ENCODE measurements around the gene TRIM40.
"Not testable (repeated sequence)": the region's sequence is repeated elsewhere in the genome, so short reads cannot be mapped to it uniquely, and the experiment has no call there.

TRIM40 gene

DNA sequence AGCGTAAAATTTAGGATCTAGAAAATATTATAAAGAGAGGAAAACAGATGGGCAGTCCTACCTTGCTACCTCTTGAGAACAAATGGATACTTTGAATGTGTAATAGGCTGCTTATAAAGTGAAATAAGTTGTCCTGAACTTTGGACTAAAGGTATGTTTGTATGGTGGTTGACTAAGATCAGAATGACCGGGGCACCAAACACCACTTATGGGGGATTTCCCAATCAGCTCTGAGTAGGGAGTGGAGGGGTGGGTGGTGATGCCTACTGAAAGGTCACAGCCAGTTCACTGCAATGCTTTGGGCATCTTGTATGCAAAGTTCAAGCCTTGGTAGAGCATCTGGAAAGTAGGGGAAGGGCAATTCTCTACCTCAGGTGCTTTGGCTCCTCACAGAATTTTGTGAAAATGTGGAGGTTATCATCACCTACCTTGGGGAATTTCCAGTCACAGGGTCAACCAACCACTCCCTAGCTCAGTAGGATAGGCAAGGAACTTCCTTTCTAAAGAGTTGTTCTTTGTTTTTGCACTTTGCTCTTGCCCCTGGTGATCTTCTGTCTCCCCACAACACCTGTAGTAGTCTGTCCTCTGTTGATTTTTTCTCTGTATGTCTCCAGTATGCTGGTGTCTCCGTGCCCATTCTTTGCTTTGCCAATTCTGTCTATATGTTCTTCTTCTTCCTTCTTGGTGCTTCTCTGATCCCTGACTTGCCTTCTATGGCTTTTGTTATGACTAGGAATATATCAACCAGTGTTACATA is 22.8 kb upstream of the TRIM40 start, which contains the start of gene TRIM31:
Gene TRIM31 (minus strand): TSS at position 88 of the 757 bp plus-strand sequence. CDS start 285 bp downstream, outside the sequence.
- in situ Hi-C loops (cut with MboI; ENCODE audit: low sequenced_read_pairs), result no loop called here

- in situ Hi-C loops (cut with MboI; ENCODE audit: low sequenced_read_pairs), result no loop called here
Measured at GRCh38 chr6:30113841-30114240, 22.1 kb upstream of the TRIM40 start.

GRCh38 chr6:30116724-30117123 is 19.2 kb upstream of the TRIM40 start:
- in situ Hi-C loops (cut with MboI; ENCODE audit: low sequenced_read_pairs), result no loop called here

DNA sequence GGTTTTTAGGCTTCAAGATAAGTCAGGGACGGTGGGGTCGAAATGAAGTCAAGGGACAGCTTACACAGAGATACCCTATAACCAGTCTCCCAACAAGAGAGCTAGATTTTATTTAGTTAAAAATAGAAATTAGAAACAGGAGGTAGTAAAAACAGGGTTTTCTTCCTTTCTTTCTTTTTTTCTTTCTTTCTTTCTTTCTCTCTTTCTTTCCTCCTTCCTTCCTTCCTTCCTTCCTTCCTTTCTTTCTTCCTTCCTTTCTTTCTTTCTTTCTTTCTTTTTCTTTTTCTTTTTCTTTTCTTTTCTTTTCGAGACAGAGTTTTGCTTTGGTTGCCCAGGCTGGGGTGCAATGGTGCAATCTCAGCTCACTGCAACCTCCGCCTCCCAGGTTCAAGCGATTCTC is 17.2 kb upstream of the TRIM40 start:
- in situ Hi-C loops (cut with MboI; ENCODE audit: low sequenced_read_pairs), result not testable (repeated sequence)

DNA sequence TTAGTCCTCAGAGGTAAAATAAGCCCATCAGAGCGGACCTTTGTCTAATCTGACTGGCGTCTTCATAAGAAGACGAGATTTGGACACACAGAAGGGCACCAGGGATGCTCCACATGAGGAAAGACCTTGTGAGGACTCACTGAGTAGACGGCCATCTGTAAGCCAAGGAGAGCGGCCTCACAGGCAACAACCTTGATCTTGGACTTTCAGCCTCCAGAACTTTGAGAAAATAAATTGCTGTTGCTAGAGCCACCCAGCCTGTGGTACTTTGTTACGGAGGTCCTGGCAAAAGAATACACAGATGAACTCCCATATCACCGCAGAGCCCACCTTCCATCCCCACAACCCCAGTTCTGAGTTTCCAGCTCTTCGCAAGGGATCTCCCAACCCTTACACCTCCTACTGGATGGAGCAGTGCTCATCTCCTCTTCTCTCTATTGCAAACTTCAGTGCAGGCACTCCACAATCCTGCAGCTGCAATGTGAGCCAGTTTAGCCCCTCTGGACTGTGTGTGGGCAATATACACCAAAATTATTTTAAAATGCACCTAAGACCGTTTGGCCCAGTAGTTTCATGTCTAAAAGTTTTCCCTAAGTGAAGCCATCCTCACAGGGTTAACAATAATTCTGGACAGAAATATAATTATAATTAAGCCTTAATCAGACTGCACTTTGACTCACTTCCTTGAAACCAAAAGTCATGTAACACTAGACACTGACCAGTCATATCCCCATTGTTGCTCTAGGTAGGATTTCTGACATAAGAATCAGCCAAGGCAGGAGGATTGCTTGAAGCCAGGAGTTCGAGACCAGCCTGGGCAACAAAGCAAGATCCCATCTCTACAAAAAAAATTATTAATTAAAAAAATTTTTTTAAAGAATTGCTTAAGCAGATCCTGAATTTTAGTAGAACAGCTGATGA is 14.2 kb upstream of the TRIM40 start:
- in situ Hi-C loops (cut with MboI; ENCODE audit: low sequenced_read_pairs), result no loop called here

DNA sequence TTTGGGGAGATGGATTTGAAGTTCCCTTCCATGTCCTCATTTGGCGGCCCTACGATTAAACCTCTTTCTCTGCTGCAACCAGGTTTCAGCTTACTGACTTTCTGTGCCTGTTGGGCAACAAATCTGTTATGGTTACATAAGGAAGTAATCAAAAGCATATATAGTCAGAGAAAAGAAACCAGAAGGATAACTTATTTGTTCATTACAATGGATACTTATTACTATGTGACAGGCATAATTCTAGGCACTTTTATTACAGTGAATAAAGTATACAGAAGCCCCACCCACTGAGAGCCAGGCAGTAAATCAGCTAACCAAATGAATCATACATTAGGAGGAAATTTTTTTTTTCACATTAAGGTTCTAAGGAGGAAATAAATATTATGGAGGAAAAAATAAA is 13.4 kb upstream of the TRIM40 start:
- in situ Hi-C loops (cut with MboI; ENCODE audit: low sequenced_read_pairs), result no loop called here

DNA sequence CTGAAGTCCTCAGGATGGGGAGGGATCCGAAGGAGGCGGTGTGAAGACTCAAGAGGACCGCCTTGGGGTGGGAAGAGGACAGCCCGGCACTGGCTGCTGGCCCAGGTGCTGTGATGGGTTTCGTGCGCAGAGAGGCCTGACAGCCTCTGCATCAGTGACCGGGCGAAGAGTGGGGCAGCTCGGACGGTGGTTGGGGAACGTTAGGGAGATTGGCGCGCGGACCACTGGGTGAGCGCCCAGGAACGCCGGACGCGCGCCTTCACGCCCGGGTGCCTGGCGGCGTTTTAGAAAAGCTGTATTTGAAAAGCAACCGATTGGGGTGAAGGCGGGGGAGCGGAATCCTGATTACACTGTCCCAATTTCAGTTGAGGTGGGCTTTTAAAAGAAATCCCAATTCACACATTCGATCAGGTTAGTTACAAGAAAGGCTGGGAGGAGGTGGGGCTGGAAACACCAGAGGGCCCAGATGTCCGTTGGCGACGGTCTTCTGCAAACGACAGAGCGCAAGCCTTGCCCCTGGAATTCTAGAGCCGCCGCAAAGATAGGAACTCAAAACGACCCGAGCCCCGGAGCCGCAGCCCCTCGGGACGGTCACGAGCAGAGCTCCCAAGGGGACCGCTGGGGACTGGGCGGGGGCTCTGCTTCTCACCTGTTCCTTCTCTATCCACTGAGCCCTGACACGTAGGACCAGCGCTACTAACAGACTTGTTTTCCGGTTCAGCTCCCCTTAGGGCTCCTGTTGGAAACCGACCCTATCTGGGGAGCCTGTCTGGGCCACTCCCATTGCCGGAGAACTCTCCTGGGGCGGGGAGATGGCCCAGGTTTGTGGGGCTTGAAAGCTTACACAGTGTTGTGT is 8.5 kb upstream of the TRIM40 start:
- in situ Hi-C loops (cut with MboI; ENCODE audit: low sequenced_read_pairs), result no loop called here

DNA sequence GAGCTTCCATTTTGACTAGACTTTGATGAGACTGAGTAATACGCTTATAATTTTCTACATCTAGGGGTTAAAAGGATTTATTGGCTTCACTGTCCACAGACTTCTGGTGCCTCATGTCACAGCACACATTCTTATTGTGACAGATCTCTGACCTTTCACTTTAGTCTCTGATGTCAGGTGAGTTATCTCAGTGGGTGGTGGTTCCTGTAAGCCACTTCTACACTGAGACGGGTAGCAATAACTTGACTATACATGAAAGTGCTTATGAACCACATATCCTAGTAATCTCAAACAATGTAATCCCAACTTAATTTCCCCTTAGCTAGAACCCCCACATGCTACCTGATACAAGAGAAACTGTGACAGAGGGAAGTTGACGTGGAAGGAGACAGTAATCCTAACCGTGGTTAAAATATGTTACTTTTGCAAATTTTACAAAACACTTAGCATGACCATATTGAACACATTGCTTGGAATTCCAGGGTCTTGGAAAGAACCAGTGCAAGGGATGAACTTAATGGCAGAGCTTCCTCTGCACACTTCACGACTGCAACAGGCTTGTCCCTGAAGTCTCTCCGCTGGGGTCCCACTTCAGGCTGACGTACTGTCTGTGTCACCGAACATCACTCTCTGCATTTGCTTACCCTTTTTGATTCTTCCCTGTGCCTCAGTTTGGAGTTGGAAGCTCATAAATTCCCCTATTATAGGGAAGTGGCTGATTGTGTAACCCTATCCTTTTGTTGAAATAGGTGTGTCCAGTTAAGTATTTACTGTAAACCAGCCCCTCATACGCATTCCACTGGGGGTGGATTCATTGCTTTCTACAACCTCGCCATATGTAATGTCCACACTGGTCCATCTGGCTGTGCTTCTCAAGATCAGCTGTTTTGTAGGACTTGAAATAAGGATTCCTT is 6.4 kb upstream of the TRIM40 start:
- in situ Hi-C loops (cut with MboI; ENCODE audit: low sequenced_read_pairs), result no loop called here

- in situ Hi-C loops (cut with MboI; ENCODE audit: low sequenced_read_pairs), result no loop called here
Measured at GRCh38 chr6:30130179-30130679, 5.7 kb upstream of the TRIM40 start.

DNA sequence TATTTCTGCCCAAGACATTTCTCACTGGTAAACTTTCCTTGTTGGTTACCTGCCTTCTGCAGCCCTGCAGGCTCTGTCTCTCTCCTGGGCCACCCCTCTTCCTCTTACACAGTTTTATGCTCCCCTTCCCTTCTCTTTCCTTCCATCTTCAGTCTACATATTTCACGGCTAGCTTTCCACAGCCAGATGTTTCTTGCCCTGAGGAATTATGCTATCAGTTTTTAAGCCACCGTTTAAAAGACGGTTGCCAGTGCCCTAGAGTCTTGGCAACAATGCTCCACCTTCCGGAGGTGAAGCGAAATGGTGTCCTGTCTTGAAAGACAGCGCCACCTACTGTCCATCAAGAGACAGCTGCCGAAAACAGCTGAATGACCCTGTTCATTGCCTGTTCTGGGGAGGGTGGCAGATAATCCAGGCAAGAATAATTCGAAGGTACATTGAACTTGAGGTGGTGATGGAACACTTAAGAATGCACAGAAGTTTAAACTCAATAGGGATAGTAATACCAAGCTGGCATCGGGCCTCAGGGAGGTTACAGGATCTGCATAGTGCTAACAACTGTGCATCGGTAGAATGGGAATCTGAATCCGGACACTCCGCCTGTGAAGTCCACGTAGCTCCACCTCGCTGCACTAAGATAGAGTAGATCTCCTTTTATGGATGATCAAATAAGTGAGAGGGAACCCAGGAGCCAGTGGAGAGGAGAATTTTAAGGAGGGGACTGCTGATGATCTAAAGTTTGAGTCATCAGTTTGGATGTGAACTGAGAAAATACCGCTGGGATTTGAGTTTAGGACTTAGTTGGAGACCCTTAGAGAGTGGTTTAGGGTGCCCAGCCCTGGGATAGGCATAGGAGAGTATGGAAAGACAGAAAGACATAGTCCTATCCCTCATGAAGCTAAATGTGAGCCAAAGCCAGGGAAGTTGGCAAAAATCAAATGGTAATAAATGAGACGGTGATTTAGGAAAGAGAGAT is 4.8 kb upstream of the TRIM40 start:
- in situ Hi-C loops (cut with MboI; ENCODE audit: low sequenced_read_pairs), result no loop called here

GRCh38 chr6:30131947-30132497 is 3.9 kb upstream of the TRIM40 start:
- in situ Hi-C loops (cut with MboI; ENCODE audit: low sequenced_read_pairs), result no loop called here

- in situ Hi-C loops (cut with MboI; ENCODE audit: low sequenced_read_pairs), result no loop called here
Measured at GRCh38 chr6:30135147-30135546, 793 bp upstream of the TRIM40 start.

DNA sequence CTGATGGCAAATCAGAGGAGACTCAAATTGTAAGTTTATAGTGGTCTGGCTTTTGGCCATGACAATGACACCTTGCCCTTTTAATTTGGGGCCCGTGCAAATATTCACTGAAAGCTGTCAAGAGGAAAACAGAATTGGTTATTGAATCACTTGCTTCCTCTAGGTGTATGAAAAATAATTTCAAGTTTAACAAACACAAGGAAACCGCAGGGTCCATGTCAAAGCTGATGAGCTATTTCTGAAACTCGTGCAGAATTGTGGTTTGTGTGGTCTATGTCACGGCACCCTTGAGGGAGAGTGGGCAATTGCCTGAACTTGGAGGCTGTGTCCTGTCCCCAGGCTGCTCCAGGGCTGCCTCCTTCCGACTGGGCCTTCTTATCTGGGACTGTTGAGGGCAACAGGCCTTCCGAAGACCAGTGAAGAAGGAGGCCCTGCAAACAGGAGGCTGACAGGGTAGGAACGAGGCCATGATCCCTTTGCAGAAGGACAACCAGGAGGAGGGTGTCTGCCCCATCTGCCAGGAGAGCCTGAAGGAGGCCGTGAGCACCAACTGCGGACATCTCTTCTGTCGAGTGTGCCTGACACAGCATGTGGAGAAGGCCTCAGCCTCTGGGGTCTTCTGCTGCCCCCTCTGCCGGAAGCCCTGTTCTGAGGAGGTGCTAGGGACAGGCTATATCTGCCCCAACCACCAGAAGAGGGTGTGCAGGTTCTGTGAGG is 788 bp downstream of the TRIM40 start:
- in situ Hi-C loops (cut with MboI; ENCODE audit: low sequenced_read_pairs), result no loop called here

DNA sequence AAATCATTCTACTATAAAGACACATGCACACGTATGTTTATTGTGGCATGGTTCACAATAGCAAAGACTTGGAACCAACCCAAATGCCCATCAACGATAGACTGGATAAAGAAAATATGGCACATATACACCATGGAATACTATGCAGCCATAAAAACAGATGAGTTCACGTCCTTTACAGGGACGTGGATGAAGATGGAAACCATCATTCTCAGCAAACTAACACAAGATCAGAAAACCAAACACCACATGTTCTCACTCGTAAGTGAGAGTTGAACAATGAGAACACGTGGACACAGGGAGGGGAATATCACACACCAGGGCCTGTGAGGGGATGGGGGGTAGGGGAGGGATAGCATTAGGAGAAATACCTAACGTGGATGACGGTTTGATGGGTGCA is 4.3 kb downstream of the TRIM40 start:
- in situ Hi-C loops (cut with MboI; ENCODE audit: low sequenced_read_pairs), result not testable (repeated sequence)

- in situ Hi-C loops (cut with MboI; ENCODE audit: low sequenced_read_pairs), result no loop called here
Measured at GRCh38 chr6:30142665-30143064, 6.7 kb downstream of the TRIM40 start.

DNA sequence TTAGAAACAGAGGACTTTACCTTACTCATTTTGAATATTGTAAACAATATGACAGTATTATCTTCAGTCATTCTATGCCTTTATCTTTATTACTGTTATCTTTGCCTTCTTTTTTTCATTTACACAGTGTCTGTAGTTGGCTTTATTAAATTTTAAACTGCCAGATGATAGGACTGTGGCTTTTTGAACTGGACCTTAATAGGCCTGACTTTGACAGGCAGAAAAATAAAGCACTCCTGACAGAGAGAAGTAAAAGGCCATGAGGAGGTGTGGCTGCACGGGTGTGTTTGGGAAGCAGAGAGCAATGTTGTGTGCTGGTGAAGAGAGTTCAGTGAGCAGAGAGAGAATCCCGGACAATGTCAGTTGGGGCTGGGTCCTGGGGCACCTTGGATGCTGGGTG is 7.8 kb downstream of the TRIM40 start:
- in situ Hi-C loops (cut with MboI; ENCODE audit: low sequenced_read_pairs), result no loop called here

DNA sequence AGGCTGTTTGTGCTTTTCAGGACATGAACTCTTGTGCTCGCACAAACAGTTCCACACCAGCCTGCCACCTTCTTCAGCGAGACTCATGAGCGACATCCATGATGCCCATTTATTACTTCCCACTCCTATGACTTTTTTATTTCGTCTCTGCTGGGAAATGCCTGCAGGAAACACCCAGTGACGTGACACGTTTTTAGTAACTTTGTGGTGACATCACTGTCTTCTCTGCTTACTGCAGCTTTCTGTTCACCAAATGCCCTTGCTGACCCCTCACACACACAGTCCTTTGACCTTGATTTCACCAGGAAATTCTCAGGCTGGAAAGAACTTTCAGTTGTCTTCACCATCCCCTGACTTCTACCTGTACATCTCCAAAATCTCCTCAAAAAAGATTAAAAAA is 8.9 kb downstream of the TRIM40 start:
- in situ Hi-C loops (cut with MboI; ENCODE audit: low sequenced_read_pairs), result no loop called here

GRCh38 chr6:30145818-30146217 is 9.9 kb downstream of the TRIM40 start:
- in situ Hi-C loops (cut with MboI; ENCODE audit: low sequenced_read_pairs), result no loop called here
